ENCODE results near the gene FGL2. TPM values are rescaled to one million over a fixed set of nuclear protein-coding genes. Genes with fewer than 3 reads are reported as not detected.
"Not testable (repeated sequence)": the region's sequence is repeated elsewhere in the genome, so short reads cannot be mapped to it uniquely, and the experiment has no call there.

The FGL2 gene
- total and polyA plus RNA-seq, 5 experiments from 2014 or later = 0.48 to 7.0 (median 3.1) TPM

DNA sequence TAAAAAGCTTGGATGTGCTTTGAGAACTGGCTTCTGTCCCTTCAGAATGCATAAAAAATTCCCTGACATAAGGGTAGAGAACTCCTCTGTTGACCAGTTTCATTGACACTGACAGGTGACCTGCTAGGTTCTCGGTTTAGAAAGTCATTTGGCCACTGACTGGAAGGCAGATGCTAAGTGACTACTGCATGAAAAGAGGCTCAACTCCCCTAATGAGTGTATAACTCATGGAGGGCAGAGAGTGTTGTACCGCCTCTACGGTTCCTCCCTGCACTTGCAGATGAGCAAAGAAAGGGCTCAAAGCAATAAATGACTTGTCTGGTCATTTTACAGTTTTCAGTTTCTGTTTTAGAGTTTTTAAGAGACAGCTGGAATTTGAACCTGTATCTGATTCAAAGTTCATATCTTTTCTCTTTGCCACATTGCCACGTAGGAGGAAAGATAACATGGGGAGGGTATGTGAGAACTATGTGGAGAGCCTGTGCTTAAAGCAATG lies 2.9 kb upstream of the FGL2 start:
- DNase-seq (no peak), ATAC-seq (no peak)
- H3K4me3 Mint-ChIP-seq = no peak overlapping the region
- no peaks in the 10 kb centered on the region for H3K27me3 Mint-ChIP-seq
- peaks cover 12 to 43% (median 22%) of the 10 kb centered on the region in 4 donors for H3K4me1 Mint-ChIP-seq
- no peaks in the 10 kb centered on the region for H3K9me3 Mint-ChIP-seq
- H3K36me3 Mint-ChIP-seq = peaks cover 0 to 6% (median 4%) of the 10 kb centered on the region in 3 donors
- POLR2A ChIA-PET = no interaction called here
- H3K27ac Mint-ChIP-seq = no peak overlapping the region

DNA sequence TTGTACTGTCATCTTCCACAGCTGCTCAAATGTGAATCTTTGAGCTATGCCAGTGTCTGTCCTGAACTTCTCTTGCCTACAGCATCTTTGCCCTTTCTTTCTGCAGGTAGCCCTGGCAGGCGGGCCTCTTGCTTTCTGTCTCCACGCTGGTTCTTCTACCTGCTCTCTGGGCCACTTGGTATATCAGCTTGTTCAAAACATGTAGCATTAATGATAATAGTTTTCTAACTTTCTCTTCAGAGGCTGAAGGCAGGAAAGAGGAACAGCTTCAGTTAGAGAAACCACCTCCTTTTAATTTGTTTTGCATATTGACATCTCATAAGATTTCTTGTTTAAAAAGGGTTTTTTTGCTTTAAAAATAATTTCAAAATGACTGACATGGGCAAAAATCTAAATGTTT lies 923 bp upstream of the FGL2 start:
- H3K36me3 Mint-ChIP-seq = peaks cover 0 to 4% (median 2%) of the 10 kb centered on the region in 3 donors

DNA sequence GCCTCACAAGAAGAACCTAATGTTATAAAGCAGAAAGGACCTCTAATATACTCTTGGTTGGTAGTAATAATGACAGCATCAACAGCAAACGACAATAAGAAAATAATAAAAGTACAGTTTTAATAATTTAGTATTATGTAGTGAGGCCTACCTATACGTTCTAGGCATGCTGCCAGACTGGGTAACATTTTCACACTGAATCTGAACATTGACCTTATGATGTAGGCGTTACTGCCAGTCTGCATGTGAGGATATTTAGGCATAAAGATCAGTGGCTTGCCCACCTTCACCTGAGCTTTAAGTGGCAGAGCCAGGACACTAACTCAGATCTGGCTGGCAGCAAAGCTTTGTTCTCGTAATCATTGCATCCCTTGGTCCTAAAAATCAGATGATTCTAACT lies 2.5 kb downstream of the FGL2 start:
- Mint-ChIP-seq H3K27ac (peak overlapping the region in 2 of 10 donors; percentile 24 to 94), H3K27me3 (no peaks in the 10 kb centered on the region), H3K9me3 (no peaks in the 10 kb centered on the region), H3K4me3 (peak overlapping the region in 2 of 10 donors; percentile 19 to 89), H3K4me1 (peaks cover 19 to 57% (median 33%) of the 10 kb centered on the region in 4 donors), H3K36me3 (no peaks in the 10 kb centered on the region)
- DNase-seq (no peak), ATAC-seq (no peak)
- POLR2A ChIA-PET = interaction anchor here (0.6 kb wide), 1 partner anchor 97 kb away, joined by 3 read pairs; no protein-coding TSS in a partner anchor

More for the DNA sequence above, 923 bp upstream of the FGL2 start:
- Mint-ChIP-seq H3K4me1 (peaks cover 12 to 48% (median 23%) of the 10 kb centered on the region in 4 donors), H3K4me3 (peak overlapping the region in 9 of 10 donors; percentile 1 to 90 (median 73)), H3K9me3 (no peaks in the 10 kb centered on the region), H3K27me3 (no peaks in the 10 kb centered on the region), H3K27ac (peak overlapping the region in 7 of 10 donors; percentile 4 to 94 (median 34))
- POLR2A ChIA-PET = interaction anchor here (0.7 to 1.5 kb wide), 5 partner anchors 14 to 552 kb away, joined by 3 to 4 read pairs (median 3); no protein-coding TSS in a partner anchor
- DNase-seq (no peak), ATAC-seq (no peak)

DNA sequence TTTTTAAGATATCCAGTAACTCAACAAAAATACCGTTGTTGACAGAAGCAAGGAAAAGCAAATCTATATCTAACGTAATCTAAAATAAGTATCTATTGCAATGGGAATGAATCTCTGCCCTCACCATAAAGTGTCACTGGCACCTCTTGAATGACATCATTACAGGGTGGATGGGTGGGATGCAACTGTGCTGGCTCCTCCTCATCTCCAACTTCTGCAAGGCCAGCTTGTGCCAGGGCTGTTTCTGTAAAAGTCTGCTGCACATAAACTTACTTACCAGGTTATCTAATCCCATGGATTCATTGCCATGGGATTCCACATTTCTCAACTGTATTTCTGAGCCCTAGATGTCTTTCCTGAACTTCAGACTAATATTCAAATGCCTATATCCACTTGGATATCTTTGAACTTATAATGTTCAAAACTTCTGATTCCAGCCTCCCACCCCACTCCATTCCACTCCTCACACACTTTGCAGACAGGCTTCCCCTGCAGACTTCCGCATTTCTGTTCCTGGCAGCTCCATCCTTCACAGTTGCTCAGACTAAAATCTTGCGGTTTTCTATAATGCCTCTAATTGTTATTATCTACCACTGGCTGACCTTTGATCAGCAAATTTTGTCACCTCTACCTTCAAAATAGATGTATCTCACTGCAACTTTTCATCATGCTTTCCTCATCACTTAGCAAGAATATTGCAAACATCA lies 10.7 kb downstream of the FGL2 start:
- no peak overlapping the region for H3K4me3 Mint-ChIP-seq
- peaks cover 0 to 3% (median 0%) of the 10 kb centered on the region in 9 donors for H3K9me3 Mint-ChIP-seq
- ATAC-seq (no peak), DNase-seq (no peak)
- POLR2A ChIA-PET = no interaction called here
- no peak overlapping the region for H3K27ac Mint-ChIP-seq
- H3K36me3 Mint-ChIP-seq = peaks cover 0 to 4% (median 0%) of the 10 kb centered on the region in 3 donors
- peaks cover 6 to 23% (median 10%) of the 10 kb centered on the region in 4 donors for H3K4me1 Mint-ChIP-seq
- no peaks in the 10 kb centered on the region for H3K27me3 Mint-ChIP-seq

DNA sequence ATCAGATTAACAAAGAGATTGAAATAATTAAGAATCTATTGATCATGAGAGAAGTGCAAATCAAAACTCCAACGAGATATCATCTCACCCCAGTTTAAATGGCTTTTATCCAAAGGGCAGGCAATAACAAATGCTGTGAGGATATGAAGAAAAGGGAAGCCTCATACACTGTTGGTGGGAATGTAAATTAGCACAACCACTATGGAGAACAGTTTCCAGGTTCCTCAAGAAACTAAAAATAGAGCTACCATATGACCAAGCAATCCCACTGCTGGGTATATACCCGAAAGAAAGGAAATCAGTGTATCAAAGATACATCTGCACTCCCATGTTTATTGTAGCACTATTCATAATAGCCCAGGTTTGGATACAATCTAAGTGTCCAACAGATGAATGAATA lies 13.8 kb downstream of the FGL2 start:
- peaks cover 2 to 4% (median 4%) of the 10 kb centered on the region in 3 donors for H3K36me3 Mint-ChIP-seq
- H3K4me1 Mint-ChIP-seq = peaks cover 0 to 10% (median 0%) of the 10 kb centered on the region in 4 donors
- no peak overlapping the region for H3K4me3 Mint-ChIP-seq
- no peaks in the 10 kb centered on the region for H3K27me3 Mint-ChIP-seq
- peaks cover 0 to 6% (median 0%) of the 10 kb centered on the region in 9 donors for H3K9me3 Mint-ChIP-seq
- no peak for DNase-seq
- ATAC-seq = no peak
- POLR2A ChIA-PET = no interaction called here
- H3K27ac Mint-ChIP-seq = no peak overlapping the region

DNA sequence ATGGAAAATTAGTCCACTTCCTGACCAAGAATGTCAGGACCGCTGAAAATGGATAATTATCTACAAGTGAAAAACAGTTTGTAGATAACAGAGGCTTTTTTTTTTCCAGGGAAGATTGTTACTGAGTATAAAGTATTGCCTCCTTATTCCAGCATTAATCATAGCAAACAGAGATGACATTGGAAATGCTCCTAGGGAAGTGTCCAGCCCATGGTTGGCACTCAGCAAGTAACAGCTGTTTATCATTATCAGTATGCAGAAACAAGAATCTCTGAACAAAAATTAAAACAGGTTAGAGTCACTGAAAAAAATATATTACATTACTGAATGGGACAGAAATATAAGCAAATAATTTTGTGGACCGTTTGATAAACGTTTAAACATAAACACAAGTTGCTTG lies 14.6 kb downstream of the FGL2 start:
- Mint-ChIP-seq H3K9me3 (peaks cover 0 to 7% (median 0%) of the 10 kb centered on the region in 9 donors), H3K36me3 (peaks cover 2 to 8% (median 4%) of the 10 kb centered on the region in 3 donors), H3K4me3 (no peak overlapping the region), H3K27ac (no peak overlapping the region), H3K27me3 (no peaks in the 10 kb centered on the region), H3K4me1 (peaks cover 0 to 10% (median 0%) of the 10 kb centered on the region in 4 donors)
- ATAC-seq (no peak), DNase-seq (no peak)
- POLR2A ChIA-PET = no interaction called here

DNA sequence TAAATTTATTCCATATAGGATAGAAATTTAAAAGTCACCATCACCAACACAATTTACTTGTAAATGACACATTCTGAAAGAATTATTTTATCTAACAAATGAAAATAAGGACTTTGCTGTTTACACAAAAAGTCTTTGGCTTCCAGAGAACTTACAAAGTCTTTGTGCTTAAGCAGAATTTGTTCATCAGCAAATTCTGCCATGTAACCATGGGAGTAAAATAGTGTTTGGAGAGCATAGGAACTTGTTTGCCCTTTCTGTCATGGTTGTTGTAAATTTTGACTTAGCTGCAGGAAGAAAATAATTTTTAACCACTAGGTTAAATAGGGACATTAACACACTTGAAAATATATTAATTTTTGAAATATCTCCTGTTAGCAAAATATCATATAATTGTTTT lies 15.2 kb downstream of the FGL2 start:
- H3K36me3 Mint-ChIP-seq = peaks cover 2 to 8% (median 4%) of the 10 kb centered on the region in 3 donors

DNA sequence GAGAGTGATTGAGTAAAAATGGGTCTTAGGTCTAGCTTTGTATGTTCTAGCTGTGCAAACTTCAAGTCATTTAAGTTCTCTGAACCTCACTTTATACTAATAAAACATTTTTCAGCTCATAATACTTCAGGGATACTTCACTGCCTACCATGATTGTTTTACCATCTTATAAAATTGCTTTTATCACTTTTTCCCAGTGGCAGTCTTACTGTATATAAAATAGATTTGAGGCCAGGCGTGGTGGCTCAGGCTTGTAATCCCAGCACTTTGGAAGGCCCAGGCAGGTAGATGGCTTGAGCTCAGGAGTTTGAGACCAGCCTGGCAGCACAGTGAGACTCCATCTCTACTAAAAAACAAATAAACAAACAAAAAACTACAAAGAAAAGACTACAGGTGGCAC lies 17.4 kb downstream of the FGL2 start:
- no peak overlapping the region for H3K4me3 Mint-ChIP-seq
- no peaks in the 10 kb centered on the region for H3K4me1 Mint-ChIP-seq
- ATAC-seq (no peak), DNase-seq (no peak)
- peaks cover 2 to 11% (median 4%) of the 10 kb centered on the region in 3 donors for H3K36me3 Mint-ChIP-seq
- H3K27ac Mint-ChIP-seq = peak overlapping the region in 1 of 10 donors; percentile 42
- H3K27me3 Mint-ChIP-seq = no peaks in the 10 kb centered on the region
- POLR2A ChIA-PET = no interaction called here
- H3K9me3 Mint-ChIP-seq = peaks cover 0 to 7% (median 0%) of the 10 kb centered on the region in 9 donors

More for the DNA sequence above, 15.2 kb downstream of the FGL2 start:
- Mint-ChIP-seq H3K9me3 (peaks cover 0 to 7% (median 0%) of the 10 kb centered on the region in 9 donors), H3K4me3 (no peak overlapping the region), H3K4me1 (peaks cover 0 to 8% (median 0%) of the 10 kb centered on the region in 4 donors), H3K27ac (no peak overlapping the region), H3K27me3 (no peaks in the 10 kb centered on the region)
- ATAC-seq = no peak
- DNase-seq = no peak
- POLR2A ChIA-PET = no interaction called here

DNA sequence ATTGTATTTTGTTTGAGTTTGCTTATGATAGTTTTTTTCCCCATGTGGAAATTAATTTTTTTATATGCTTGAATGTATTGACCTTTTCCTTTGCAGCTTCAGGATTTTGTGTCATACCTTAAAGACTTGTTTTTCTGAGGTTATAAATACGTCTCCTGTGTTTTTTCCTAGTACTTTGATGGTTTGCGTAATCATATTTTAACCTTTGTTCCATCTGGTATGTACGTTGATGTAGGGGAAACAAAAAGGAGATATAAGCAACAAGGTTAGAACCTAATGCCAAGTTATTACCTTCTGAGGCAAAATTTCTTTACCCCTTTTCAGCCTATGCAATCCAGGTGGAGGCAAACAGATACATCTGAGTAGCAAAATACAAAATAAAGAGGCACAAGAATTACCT lies 17.9 kb downstream of the FGL2 start:
- Mint-ChIP-seq H3K4me3 (no peak overlapping the region), H3K9me3 (peaks cover 0 to 7% (median 0%) of the 10 kb centered on the region in 9 donors), H3K36me3 (peaks cover 2 to 11% (median 4%) of the 10 kb centered on the region in 3 donors), H3K27me3 (no peaks in the 10 kb centered on the region), H3K27ac (no peak overlapping the region), H3K4me1 (no peaks in the 10 kb centered on the region)
- POLR2A ChIA-PET = no interaction called here
- DNase-seq = no peak
- ATAC-seq = no peak

DNA sequence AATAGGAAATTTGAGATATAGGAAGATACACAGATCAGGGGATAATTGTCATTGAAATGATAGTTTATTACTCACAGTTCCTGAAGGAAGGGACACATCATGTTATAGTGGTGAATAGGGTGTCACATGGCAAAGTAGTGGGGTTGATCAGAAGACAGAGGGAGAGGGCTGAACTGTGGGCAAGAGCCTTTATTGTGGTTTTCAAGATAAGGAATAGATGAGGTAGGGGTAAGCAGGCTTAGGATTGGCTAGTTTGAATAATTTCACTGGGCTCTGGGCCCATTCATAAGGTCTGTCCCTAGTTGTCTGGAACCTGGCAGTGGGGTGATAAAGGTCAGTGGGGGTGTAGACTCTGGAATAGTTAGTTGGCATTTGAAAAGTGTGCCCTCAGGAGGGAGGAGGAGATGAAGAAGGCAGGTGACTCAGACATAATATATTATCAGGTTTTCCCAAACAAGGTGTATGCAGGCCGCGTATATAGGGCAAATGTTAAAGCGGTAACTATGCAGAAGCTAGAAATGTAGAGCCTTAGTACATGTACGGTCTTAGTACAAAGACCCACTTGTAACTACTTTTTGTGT lies 18.5 kb downstream of the FGL2 start:
- ATAC-seq = no peak
- H3K27me3 Mint-ChIP-seq = no peaks in the 10 kb centered on the region
- POLR2A ChIA-PET = no interaction called here
- H3K4me1 Mint-ChIP-seq = no peaks in the 10 kb centered on the region
- H3K4me3 Mint-ChIP-seq = no peak overlapping the region
- peaks cover 0 to 6% (median 0%) of the 10 kb centered on the region in 9 donors for H3K9me3 Mint-ChIP-seq
- no peak for DNase-seq
- H3K27ac Mint-ChIP-seq = peak overlapping the region in 2 of 10 donors; percentile 3 to 60
- peaks cover 2 to 11% (median 4%) of the 10 kb centered on the region in 3 donors for H3K36me3 Mint-ChIP-seq

DNA sequence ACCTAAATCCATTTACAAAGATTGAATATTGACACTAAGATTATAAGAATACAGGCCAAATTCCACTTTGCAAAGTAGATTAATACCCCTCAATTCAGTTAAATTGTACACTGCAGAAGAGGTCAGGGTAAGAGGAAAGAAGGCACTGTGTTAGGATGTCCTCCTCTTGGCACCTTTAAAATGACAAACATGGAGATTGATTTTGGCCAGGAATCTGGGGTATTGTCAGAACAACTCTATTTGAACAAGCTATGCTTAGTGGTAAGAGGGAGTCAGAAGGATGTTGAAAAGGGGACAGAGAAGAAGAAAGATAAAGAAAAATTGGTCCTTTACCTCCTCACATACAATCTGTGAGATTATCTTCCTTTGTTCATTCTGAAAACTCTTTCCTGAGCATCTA lies 21.6 kb downstream of the FGL2 start:
- POLR2A ChIA-PET, ATAC-seq, H3K9me3 Mint-ChIP-seq, DNase-seq, H3K4me3 Mint-ChIP-seq, H3K27me3 Mint-ChIP-seq, H3K4me1 Mint-ChIP-seq: not testable (repeated sequence)
- Mint-ChIP-seq H3K27ac (peak overlapping the region in 1 of 10 donors; percentile 51), H3K36me3 (peaks cover 0 to 11% (median 0%) of the 10 kb centered on the region in 3 donors)

DNA sequence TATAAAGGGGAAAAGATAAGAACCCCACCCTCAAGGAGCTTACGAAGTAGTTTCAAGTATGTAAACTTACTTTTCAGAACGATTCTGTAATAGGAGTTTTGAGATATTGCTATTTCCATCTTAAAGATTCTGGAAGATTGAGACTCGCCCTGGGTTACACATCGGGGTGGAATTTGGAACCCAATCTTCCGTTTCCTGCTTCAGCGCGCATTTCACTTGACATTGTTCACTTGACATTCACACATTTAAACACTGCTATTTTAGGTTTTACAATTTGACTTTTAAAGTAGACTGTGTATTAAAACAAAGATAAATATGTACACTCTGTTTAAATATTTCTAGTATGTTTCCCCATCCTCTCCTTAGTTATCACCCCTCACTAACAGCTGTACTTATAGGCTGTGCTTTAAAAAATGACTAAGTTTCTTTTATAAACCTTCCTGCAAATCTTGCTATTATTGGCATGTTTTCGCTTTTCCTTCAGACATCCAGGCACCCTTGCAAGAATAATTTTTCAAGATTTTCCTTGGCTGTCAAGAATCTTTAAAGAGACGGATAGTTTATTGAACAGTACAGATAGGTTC lies 22.2 kb downstream of the FGL2 start:
- H3K4me1 Mint-ChIP-seq, H3K9me3 Mint-ChIP-seq, H3K4me3 Mint-ChIP-seq, H3K36me3 Mint-ChIP-seq, H3K27ac Mint-ChIP-seq, POLR2A ChIA-PET, DNase-seq, H3K27me3 Mint-ChIP-seq, ATAC-seq: not testable (repeated sequence)

Measured in naive thymus-derived CD8-positive, alpha-beta T cell (primary cell).